Measurements from ENCODE around the gene DLG5. TPM values are rescaled to one million over a fixed set of nuclear protein-coding genes. Genes with fewer than 3 reads are reported as not detected.

The DLG5 gene
- total and polyA plus RNA-seq, 11 donors: 5.2 to 27.1 (median 12.8) TPM

DNA sequence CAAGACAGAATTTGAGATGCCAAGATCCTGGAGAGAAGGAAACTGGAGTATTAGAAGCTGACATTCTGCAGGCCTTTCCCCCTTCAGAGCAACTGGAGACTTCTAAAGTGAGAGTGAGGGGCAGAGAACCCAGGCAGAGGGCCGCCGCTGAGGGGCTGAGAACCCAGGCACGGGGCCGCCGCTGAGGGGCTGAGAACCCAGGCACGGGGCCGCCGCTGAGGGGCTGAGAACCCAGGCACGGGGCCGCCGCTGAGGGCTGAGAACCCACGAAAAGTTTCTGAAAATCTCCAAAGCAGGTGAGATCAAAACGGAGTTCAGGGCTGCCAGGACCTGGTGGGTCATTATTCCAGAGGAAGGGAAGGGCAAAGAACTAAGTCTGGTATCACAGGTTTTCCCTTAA is 126.2 kb downstream of the DLG5 start:
- Histone ChIP-seq H3K27ac (no peak overlapping the region), H3K9me3 (no peaks in the 10 kb centered on the region), H3K4me3 (no peak overlapping the region), H3K4me1 (no peaks in the 10 kb centered on the region), H3K36me3 (peaks cover 0 to 95% (median 61%) of the 10 kb centered on the region in 9 donors), H3K27me3 (no peaks in the 10 kb centered on the region)
- DNase-seq: no peak
- no peak for ATAC-seq
- intact Hi-C loops (cut with DNase I): no loop called here
- TF ChIP-seq, protein P1, sequence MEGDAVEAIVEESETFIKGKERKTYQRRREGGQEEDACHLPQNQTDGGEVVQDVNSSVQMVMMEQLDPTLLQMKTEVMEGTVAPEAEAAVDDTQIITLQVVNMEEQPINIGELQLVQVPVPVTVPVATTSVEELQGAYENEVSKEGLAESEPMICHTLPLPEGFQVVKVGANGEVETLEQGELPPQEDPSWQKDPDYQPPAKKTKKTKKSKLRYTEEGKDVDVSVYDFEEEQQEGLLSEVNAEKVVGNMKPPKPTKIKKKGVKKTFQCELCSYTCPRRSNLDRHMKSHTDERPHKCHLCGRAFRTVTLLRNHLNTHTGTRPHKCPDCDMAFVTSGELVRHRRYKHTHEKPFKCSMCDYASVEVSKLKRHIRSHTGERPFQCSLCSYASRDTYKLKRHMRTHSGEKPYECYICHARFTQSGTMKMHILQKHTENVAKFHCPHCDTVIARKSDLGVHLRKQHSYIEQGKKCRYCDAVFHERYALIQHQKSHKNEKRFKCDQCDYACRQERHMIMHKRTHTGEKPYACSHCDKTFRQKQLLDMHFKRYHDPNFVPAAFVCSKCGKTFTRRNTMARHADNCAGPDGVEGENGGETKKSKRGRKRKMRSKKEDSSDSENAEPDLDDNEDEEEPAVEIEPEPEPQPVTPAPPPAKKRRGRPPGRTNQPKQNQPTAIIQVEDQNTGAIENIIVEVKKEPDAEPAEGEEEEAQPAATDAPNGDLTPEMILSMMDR (IDR thresholded peaks at IDR 0.05): no peak
- TF ChIP-seq POLR2A (IDR thresholded peaks at IDR 0.05): no peak
- WGBS, 4 donors: 89 to 98% (median 95%) methylated on average over 13 of the region's 13 CpGs

DNA sequence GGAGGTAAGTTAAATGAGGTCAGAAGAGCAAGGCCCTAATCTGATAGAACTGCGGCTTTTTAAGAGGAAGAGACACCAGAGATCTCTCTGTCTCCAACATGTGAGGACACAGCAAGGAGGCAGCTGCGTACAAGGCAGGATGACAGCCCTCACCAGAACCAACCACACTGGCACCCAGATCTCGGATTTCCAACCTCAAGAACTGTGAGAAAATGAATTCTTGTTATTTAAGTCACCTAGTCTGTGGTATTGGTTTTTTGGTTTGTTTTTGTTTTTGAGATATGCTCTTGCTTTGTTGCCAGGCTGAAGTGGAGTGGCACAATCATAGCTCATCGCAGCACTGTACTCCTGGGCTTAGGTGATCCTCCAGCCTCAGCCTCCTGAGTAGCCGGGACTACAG is 127.2 kb downstream of the DLG5 start:
- intact Hi-C loops (cut with DNase I): no loop called here
- TF ChIP-seq, protein P1 (IDR thresholded peaks at IDR 0.05): no peak
- no peak for TF ChIP-seq POLR2A (IDR thresholded peaks at IDR 0.05)
- DNase-seq: no peak
- Histone ChIP-seq H3K27ac (no peak overlapping the region), H3K27me3 (no peaks in the 10 kb centered on the region), H3K9me3 (no peaks in the 10 kb centered on the region), H3K4me3 (no peak overlapping the region), H3K4me1 (no peaks in the 10 kb centered on the region), H3K36me3 (peaks cover 0 to 96% (median 64%) of the 10 kb centered on the region in 9 donors)
- ATAC-seq: no peak
- WGBS, 4 donors: 94 to 100% (median 97%) methylated on average over 5 of the region's 5 CpGs

DNA sequence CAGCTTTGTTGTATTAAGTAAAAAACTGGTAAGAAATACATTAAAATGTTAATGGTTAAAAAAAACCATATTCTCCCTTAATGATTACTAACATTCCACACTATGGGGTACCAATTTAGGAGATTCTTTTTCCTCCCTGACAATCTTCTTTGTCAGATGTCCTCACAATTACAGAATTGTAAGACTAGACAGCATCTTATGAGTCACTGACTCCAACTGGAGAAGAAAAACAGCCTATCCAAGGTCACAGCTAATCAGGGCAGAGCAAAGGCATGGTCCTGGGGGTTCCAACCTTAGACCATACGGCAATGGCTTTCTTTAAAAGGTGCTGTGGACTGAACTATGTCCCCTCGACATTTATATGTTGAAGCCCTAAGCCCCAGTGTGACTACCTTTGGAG is 127.6 kb downstream of the DLG5 start:
- no peaks in the 10 kb centered on the region for H3K9me3 ChIP-seq
- 77 to 92% (median 83%) methylated on average over 2 of the region's 2 CpGs for WGBS, 4 donors
- H3K36me3 ChIP-seq: peaks cover 0 to 96% (median 68%) of the 10 kb centered on the region in 9 donors
- TF ChIP-seq, protein P1 (IDR thresholded peaks at IDR 0.05): no peak
- no peak for TF ChIP-seq POLR2A (IDR thresholded peaks at IDR 0.05)
- intact Hi-C loops (cut with DNase I): no loop called here
- H3K27me3 ChIP-seq: no peaks in the 10 kb centered on the region
- DNase-seq: no peak
- H3K4me1 ChIP-seq: no peaks in the 10 kb centered on the region
- H3K4me3 ChIP-seq: no peak overlapping the region
- no peak for ATAC-seq
- no peak overlapping the region for H3K27ac ChIP-seq

DNA sequence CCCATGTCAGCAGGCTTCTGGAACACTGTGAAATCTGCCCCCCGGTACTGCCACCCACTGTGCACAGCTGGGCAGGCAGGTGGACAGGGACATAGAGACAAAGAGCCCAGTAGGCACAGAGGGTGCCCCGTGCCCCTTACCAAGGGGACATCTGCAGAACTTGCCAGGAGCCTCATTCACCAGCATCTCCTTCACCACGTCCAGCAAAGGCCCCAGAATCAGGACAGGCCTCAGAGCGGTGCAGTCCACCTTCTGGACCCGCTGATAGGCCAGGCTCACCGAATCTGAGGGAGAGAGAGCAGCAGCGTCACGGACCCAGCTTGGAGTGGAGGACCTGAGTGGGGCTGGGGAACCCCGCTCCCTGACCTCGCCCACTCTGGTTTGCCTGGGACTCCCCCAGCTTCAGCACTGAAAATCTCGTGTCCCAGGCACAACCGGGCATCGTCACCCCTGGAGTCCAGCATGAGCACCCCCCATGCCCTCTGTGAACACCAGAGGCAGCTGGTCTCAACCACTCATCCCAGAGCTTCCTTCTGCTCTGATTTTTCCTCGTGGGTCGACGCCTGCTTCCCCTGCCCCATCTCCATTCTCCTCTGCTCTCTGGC is 130.1 kb downstream of the DLG5 start:
- Histone ChIP-seq H3K36me3 (peaks cover 0 to 98% (median 84%) of the 10 kb centered on the region in 9 donors), H3K27ac (no peak overlapping the region), H3K4me1 (no peaks in the 10 kb centered on the region), H3K4me3 (no peak overlapping the region), H3K27me3 (no peaks in the 10 kb centered on the region), H3K9me3 (no peaks in the 10 kb centered on the region)
- ATAC-seq: no peak
- no peak for TF ChIP-seq POLR2A (IDR thresholded peaks at IDR 0.05)
- TF ChIP-seq, protein P1 (IDR thresholded peaks at IDR 0.05): no peak
- intact Hi-C loops (cut with DNase I): no loop called here
- 93 to 97% (median 96%) methylated on average over 10 to 16 of the region's 16 CpGs for WGBS, 4 donors
- no peak for DNase-seq

Measured in heart left ventricle (tissue), 16 donors.